H9 (cell line): Measurements from ENCODE around the gene KRT1. TPM values are rescaled to one million over a fixed set of nuclear protein-coding genes. Genes with fewer than 3 reads are reported as not detected.

Experiments
- DNase-seq: peaks from one replicate; pipeline ENCODE4 v3.0.0-alpha.2; 2017
- H2AFZ ChIP-seq: one replicate; pipeline ENCODE4 v1.6.1; 2013; ENCODE audit warnings: mild to moderate bottlenecking, low read length, control low read depth, moderate library complexity
- H2AK5ac ChIP-seq: 2 replicates; pipeline ENCODE4 v1.6.1; 2013; ENCODE audit warnings: low read length, control low read depth, mixed read lengths; ENCODE audit not compliant: insufficient read length
- H2BK120ac ChIP-seq: one replicate; pipeline ENCODE4 v1.6.1; 2013; ENCODE audit warnings: low read depth, mild to moderate bottlenecking, low read length, control low read depth, inconsistent platforms; ENCODE audit not compliant: poor library complexity, severe bottlenecking
- H2BK12ac ChIP-seq: 2 replicates; pipeline ENCODE4 v1.6.1; 2013; ENCODE audit warnings: low read length, control low read depth, mixed read lengths, low read depth; ENCODE audit not compliant: insufficient read length
- H2BK15ac ChIP-seq: 2 replicates; pipeline ENCODE4 v1.6.1; 2013; ENCODE audit warnings: low read depth, low read length, control low read depth
- H2BK20ac ChIP-seq: one replicate; pipeline ENCODE4 v1.6.1; 2013; ENCODE audit warnings: low read depth, mild to moderate bottlenecking, low read length, control low read depth, inconsistent platforms; ENCODE audit not compliant: poor library complexity, severe bottlenecking
- H2BK5ac ChIP-seq: 2 replicates; pipeline ENCODE4 v1.6.1; 2013; ENCODE audit warnings: low read length, control low read depth, mixed read lengths; ENCODE audit not compliant: insufficient read length
- H3K14ac ChIP-seq: 2 replicates; pipeline ENCODE4 v1.6.1; 2013; ENCODE audit warnings: low read length, control low read depth; ENCODE audit not compliant: insufficient read depth
- H3K18ac ChIP-seq: 2 replicates; pipeline ENCODE4 v1.6.1; 2013; ENCODE audit warnings: low read depth, mild to moderate bottlenecking, mixed read lengths, low read length, control low read depth; ENCODE audit not compliant: insufficient read length
- H3K23ac ChIP-seq: 2 replicates; pipeline ENCODE4 v1.6.1; 2013; ENCODE audit warnings: low read length, control low read depth, mixed read lengths, low read depth; ENCODE audit not compliant: insufficient read length
- H3K23me2 ChIP-seq: 2 replicates; pipeline ENCODE4 v1.6.1; 2013; ENCODE audit warnings: low read depth, mild to moderate bottlenecking, mixed read lengths, low read length, control low read depth; ENCODE audit not compliant: insufficient read length, poor library complexity, severe bottlenecking
- H3K27ac ChIP-seq: 2 replicates; pipeline ENCODE4 v1.5.1; 2013; ENCODE audit warnings: low read length, control low read depth, mixed read lengths, low read depth; ENCODE audit not compliant: insufficient read length
- H3K27me3 ChIP-seq: 2 replicates; pipeline ENCODE4 v1.6.1; 2013; ENCODE audit warnings: low read length, control low read depth, inconsistent platforms; ENCODE audit not compliant: insufficient read depth
- H3K4ac ChIP-seq: 2 replicates; pipeline ENCODE4 v1.6.1; 2013; ENCODE audit warnings: low read depth, mild to moderate bottlenecking, control low read depth, inconsistent platforms, low read length, moderate library complexity
- H3K4me1 ChIP-seq: 2 replicates; pipeline ENCODE4 v1.6.1; 2013; ENCODE audit warnings: low read length, control low read depth, inconsistent platforms; ENCODE audit not compliant: insufficient read depth
- H3K4me2 ChIP-seq: 2 replicates; pipeline ENCODE4 v1.6.1; 2013; ENCODE audit warnings: low read length, control low read depth, mixed read lengths; ENCODE audit not compliant: insufficient read length, insufficient read depth
- H3K56ac ChIP-seq: 2 replicates; pipeline ENCODE4 v1.6.1; 2013; ENCODE audit warnings: low read depth, mild to moderate bottlenecking, mixed read lengths, low read length, control low read depth; ENCODE audit not compliant: insufficient read length
- H3K79me1 ChIP-seq: 2 replicates; pipeline ENCODE4 v1.6.1; 2013; ENCODE audit warnings: low read depth, mild to moderate bottlenecking, moderate library complexity, low read length, control low read depth, inconsistent platforms; ENCODE audit not compliant: insufficient read depth, poor library complexity, severe bottlenecking
- H3K79me2 ChIP-seq: 2 replicates; pipeline ENCODE4 v1.6.1; 2013; ENCODE audit warnings: low read length, control low read depth, inconsistent platforms; ENCODE audit not compliant: insufficient read depth
- H3K9ac ChIP-seq: 2 replicates; pipeline ENCODE4 v1.6.1; 2013; ENCODE audit warnings: low read length, control low read depth, mixed read lengths; ENCODE audit not compliant: insufficient read length; ENCODE audit errors: extremely low read depth
- H3K9me3 ChIP-seq: one replicate; pipeline ENCODE4 v1.6.1; 2013; ENCODE audit warnings: low read depth, low read length, inconsistent platforms; ENCODE audit not compliant: control insufficient read depth
- H3T11ph ChIP-seq: one replicate; pipeline ENCODE4 v1.6.1; 2013; ENCODE audit warnings: mild to moderate bottlenecking, low read length, control low read depth, inconsistent platforms
- H4K20me1 ChIP-seq: one replicate; pipeline ENCODE4 v1.6.1; 2013; ENCODE audit not compliant: control insufficient read depth, insufficient read length, insufficient read depth
- H4K5ac ChIP-seq: 2 replicates; pipeline ENCODE4 v1.6.1; 2013; ENCODE audit warnings: low read depth, mild to moderate bottlenecking, mixed read lengths, low read length, control low read depth; ENCODE audit not compliant: insufficient read length
- H4K8ac ChIP-seq: replicated peaks from 2 replicates; pipeline ENCODE4 v1.6.1; 2013; ENCODE audit warnings: low read length, control low read depth, mixed read lengths, low read depth; ENCODE audit not compliant: insufficient read length
- H4K91ac ChIP-seq: 2 replicates; pipeline ENCODE4 v1.6.1; 2013; ENCODE audit warnings: low read depth, mild to moderate bottlenecking, moderate library complexity, mixed read lengths, low read length, control low read depth; ENCODE audit not compliant: insufficient read length
- H3K27ac Mint-ChIP-seq, 3 experiments: 2 replicates in 2 of 3; 3 replicates in 1 of 3; pipeline ENCODE4 v1.8.0; 2020 to 2021; ENCODE audit warnings: mixed read lengths in 3 of 3, mild to moderate bottlenecking in 1 of 3, moderate library complexity in 1 of 3
- H3K27me3 Mint-ChIP-seq: 2 replicates; pipeline ENCODE4 v1.8.0; 2021; ENCODE audit warnings: low read depth, mild to moderate bottlenecking, moderate library complexity, mixed read lengths
- H3K36me3 Mint-ChIP-seq, 3 experiments: 2 replicates in 2 of 3; 3 replicates in 1 of 3; pipeline ENCODE4 v1.8.0; 2020 to 2021; ENCODE audit warnings: low read depth in 3 of 3, mixed read lengths in 3 of 3; ENCODE audit not compliant: insufficient read depth in 1 of 3
- H3K4me1 Mint-ChIP-seq, 2 experiments: 2 replicates each; pipeline ENCODE4 v1.8.0; 2020; ENCODE audit warnings: mixed read lengths in 2 of 2
- H3K4me3 Mint-ChIP-seq, 2 experiments: 2 replicates in 1 of 2; 3 replicates in 1 of 2; pipeline ENCODE4 v1.8.0; 2020 to 2021; ENCODE audit warnings: mild to moderate bottlenecking in 2 of 2, mixed read lengths in 2 of 2, moderate library complexity in 1 of 2
- H3K9me3 Mint-ChIP-seq, 2 experiments: 2 replicates in 1 of 2; 3 replicates in 1 of 2; pipeline ENCODE4 v1.8.0; 2020; ENCODE audit warnings: mild to moderate bottlenecking in 2 of 2, mixed read lengths in 2 of 2, moderate library complexity in 1 of 2
- CTCF ChIP-seq: fragments of 200-600 bp; sonication (generic); conservative IDR thresholded peaks from 3 replicates; pipeline ENCODE4 v1.8.0; 2021; ENCODE audit warnings: antibody characterized with exemption, mild to moderate bottlenecking
- WGBS: extraction: QIAGEN DNeasy Blood & Tissue Kit; methylation state at CpG from one replicate; pipeline ENCODE4 v1.1.7; 2013; ENCODE audit warnings: missing lambda C conversion rate, low lambda C conversion rate, mixed read lengths; ENCODE audit not compliant: insufficient read length; ENCODE audit errors: extremely low coverage; 5-methylcytosine and 5-hydroxymethylcytosine counted together
- total RNA-seq: library from RNA; stranded (reverse); gene quantifications from 2 replicates; pipeline ENCODE4 v1.2.1, GENCODE V29; 2021

The KRT1 gene
- total RNA-seq, 1 experiment from 2014 or later = not detected

- peaks cover 0 to 4% of the 10 kb centered on the region in 2 experiments; a peak in 2 of 4 replicates for H3K4me1 Mint-ChIP-seq
- Histone ChIP-seq H3K9me3 (no peaks in the 10 kb centered on the region), H2BK12ac (no peak overlapping the region), H2BK5ac (no peak overlapping the region), H3K14ac (no peak overlapping the region), H3K56ac (no peak overlapping the region), H3K18ac (no peak overlapping the region), H2BK20ac (no peak overlapping the region), H4K20me1 (peaks cover 2% of the 10 kb centered on the region), H2BK15ac (no peak overlapping the region), H4K5ac (no peak overlapping the region), H3K79me1 (no peaks in the 10 kb centered on the region), H2AK5ac (no peak overlapping the region), H3K4me1 (no peaks in the 10 kb centered on the region), H4K8ac (no peak overlapping the region), H3K27me3 (no peaks in the 10 kb centered on the region), H4K91ac (no peak overlapping the region), H3K23me2 (no peaks in the 10 kb centered on the region), H3K23ac (no peak overlapping the region), H3K27ac (no peak overlapping the region), H3T11ph (no peak overlapping the region), H3K9ac (no peak overlapping the region), H3K79me2 (no peaks in the 10 kb centered on the region), H3K4ac (no peak overlapping the region), H2AFZ (no peak overlapping the region), H3K4me2 (no peak overlapping the region), H2BK120ac (no peak overlapping the region)
- WGBS = no CpG with 5 or more reads among the region's 7 CpGs
- H3K36me3 Mint-ChIP-seq = no peaks in the 10 kb centered on the region
- H3K9me3 Mint-ChIP-seq = no peaks in the 10 kb centered on the region
- no peak overlapping the region for H3K4me3 Mint-ChIP-seq
- peaks cover 25% of the 10 kb centered on the region for H3K27me3 Mint-ChIP-seq
- peak overlapping the region in 1 of 3 experiments; percentile 60; a peak in 1 of 7 replicates for H3K27ac Mint-ChIP-seq
- TF ChIP-seq CTCF = no peak
- DNase-seq = no peak
Measured at GRCh38 chr12:52659395-52659794, 20.8 kb downstream of the KRT1 start.
